GM10266 (cell line): ENCODE data around the gene UBL3.

Experiments used
- DNase-seq: peaks from one replicate; pipeline ENCODE4 v3.0.0; 2012; ENCODE audit errors: extremely low spot score
- TF ChIP-seq, protein P1 (sequence below): IDR thresholded peaks from 2 replicates; pipeline ENCODE4 v1.5.1; 2012; ENCODE audit warnings: mild to moderate bottlenecking, low read depth; ENCODE audit not compliant: control insufficient read depth, insufficient read depth; ENCODE audit errors: missing control alignments

The UBL3 gene

GRCh38 chr13:29840585-29840984 is 9.8 kb downstream of the UBL3 start:
- DNase-seq, result no peak

DNA sequence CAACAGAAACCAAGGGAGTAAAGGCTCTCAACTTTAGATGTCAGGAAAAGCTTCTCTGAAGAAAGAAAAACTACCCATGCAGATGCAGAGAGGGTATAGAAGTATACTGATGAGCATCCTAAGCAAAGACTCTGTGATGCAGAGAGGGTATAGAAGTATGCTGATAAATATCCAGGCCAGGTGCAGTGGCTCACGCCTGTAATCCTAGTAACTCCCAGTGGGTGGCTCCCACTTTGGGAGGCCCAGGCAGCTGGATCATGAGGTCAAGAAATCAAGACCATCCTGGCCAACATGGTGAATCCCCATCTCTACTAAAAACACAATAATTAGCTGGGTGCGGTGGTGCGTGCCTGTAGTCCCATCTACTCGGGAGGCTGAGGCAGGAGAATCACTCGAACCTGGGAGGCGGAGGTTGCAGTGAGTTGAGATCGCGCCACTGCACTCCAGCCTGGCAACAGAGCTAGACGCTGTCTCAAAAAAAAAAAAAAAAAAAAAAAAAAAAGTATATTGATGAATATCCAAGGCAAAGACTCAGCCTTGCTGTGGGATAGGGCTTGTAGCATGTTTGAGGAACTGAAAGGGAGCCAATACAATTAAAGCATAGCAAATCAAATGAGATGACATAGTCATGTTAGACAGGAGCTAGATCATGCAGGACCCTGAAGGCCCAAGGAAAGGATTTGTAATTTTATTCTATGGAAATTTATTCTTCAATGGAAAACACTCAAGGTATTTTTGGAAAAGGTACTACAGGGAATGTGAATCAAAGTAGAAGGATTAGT is 14.9 kb downstream of the UBL3 start:
- DNase-seq, result no peak
- TF ChIP-seq, protein P1, sequence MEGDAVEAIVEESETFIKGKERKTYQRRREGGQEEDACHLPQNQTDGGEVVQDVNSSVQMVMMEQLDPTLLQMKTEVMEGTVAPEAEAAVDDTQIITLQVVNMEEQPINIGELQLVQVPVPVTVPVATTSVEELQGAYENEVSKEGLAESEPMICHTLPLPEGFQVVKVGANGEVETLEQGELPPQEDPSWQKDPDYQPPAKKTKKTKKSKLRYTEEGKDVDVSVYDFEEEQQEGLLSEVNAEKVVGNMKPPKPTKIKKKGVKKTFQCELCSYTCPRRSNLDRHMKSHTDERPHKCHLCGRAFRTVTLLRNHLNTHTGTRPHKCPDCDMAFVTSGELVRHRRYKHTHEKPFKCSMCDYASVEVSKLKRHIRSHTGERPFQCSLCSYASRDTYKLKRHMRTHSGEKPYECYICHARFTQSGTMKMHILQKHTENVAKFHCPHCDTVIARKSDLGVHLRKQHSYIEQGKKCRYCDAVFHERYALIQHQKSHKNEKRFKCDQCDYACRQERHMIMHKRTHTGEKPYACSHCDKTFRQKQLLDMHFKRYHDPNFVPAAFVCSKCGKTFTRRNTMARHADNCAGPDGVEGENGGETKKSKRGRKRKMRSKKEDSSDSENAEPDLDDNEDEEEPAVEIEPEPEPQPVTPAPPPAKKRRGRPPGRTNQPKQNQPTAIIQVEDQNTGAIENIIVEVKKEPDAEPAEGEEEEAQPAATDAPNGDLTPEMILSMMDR, result no peak

More at GRCh38 chr13:29840585-29840984, 9.8 kb downstream of the UBL3 start:
- TF ChIP-seq, protein P1, result no peak

- DNase-seq, result no peak
- TF ChIP-seq, protein P1, result no peak
These were observed 17.6 kb downstream of the UBL3 start for GRCh38 chr13:29832761-29833298.

- DNase-seq, result no peak
- TF ChIP-seq, protein P1, result no peak
These were observed 20.4 kb downstream of the UBL3 start for GRCh38 chr13:29830000-29830399.

GRCh38 chr13:29819143-29819542 is 31.3 kb downstream of the UBL3 start:
- TF ChIP-seq, protein P1, result no peak
- no peak for DNase-seq

DNA sequence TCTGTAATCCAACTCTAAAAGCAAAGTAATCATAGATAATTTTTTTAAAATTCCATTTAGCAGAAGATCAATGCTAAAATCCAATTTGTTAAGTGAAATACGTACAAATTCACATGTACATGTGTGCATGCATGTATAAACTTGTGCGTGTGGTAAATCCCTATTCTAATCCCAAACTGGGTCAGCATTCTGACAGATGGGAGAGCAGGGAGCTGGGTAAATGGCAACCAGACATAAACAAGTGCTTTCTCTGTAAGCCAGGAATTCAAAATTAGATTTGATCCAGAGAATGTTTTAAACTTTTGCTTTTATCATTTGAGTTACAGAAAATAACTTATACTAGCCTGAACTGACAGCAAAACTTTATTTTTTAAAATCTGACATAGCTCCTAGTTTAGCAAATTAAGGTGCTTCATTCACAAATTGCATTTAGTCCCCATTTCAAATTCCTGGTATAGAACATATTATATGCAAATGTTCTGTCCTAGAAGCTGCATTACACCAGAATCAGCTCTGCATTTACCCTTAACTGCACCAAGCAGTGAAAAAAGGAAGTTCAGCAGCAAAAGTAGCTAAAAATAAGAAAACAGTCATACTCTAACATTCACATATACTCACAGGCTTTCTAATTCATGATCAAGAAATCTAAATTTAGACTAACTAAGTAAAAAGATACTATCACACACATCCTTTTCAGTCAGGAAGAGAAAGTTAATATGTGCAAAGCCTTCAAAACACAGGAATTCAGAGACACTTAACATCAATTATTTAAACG is 32.6 kb downstream of the UBL3 start:
- TF ChIP-seq, protein P1, result no peak
- DNase-seq, result peak; percentile 49
